Measurements from ENCODE around the gene PCGF1. TPM values are rescaled to one million over a fixed set of nuclear protein-coding genes. Genes with fewer than 3 reads are reported as not detected.

The PCGF1 gene
- total and polyA plus RNA-seq, 2 experiments from 2014 or later: 10.9 to 13.4 TPM

DNA sequence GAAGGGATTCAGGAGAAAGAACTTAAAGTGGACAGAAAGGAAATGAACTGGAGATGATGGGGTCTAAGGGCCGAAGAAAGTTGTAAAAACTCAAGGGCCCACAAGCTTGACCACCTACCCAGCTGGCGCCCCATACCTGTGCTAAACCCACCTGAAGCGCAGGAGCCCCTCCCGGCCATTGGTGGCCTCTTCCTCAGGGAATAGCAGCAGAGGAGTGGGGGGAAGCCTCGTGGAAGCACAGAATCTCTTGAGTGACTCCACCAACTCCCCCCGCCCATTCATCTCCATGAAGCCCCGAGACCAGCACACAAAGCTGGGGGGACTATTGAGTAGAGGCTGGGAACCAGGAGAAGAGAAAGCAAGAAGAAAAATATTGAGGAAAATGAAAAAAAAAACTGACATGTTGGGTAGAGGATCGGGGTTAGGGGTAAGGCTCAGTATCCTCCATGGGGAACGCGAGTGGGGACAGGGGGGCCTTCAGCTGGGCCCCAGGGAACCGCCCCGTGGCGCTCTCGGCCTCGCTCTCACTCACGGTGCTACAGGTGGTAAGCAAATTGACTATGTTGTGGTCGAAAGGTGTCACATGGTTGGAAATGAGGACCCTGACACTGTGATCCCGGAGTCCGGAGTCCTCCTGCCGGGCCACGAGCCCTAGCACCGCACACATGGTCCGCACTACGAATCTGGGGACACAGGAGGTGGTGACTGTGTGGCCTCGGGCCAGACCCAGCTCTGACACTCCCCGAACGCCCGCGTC is 21.3 kb upstream of the PCGF1 start:
- H3K4me1 ChIP-seq (ENCODE audit: insufficient read depth): peaks cover 7% of the 10 kb centered on the region; the same call in 1 of the 2 replicates
- Mint-ChIP-seq H3K27ac (peak overlapping the region; percentile 97), H3K27me3 (ENCODE audit: insufficient read depth, low read depth, poor library complexity) (peaks cover 18% of the 10 kb centered on the region), H3K4me3 (peak overlapping the region; percentile 100), H3K9me3 (no peaks in the 10 kb centered on the region), H3K36me3 (ENCODE audit: low read depth) (peaks cover 52% of the 10 kb centered on the region), H3K4me1 (peaks cover 19% of the 10 kb centered on the region)
- TF ChIP-seq, protein P1, sequence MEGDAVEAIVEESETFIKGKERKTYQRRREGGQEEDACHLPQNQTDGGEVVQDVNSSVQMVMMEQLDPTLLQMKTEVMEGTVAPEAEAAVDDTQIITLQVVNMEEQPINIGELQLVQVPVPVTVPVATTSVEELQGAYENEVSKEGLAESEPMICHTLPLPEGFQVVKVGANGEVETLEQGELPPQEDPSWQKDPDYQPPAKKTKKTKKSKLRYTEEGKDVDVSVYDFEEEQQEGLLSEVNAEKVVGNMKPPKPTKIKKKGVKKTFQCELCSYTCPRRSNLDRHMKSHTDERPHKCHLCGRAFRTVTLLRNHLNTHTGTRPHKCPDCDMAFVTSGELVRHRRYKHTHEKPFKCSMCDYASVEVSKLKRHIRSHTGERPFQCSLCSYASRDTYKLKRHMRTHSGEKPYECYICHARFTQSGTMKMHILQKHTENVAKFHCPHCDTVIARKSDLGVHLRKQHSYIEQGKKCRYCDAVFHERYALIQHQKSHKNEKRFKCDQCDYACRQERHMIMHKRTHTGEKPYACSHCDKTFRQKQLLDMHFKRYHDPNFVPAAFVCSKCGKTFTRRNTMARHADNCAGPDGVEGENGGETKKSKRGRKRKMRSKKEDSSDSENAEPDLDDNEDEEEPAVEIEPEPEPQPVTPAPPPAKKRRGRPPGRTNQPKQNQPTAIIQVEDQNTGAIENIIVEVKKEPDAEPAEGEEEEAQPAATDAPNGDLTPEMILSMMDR (conservative IDR thresholded peaks at IDR 0.05; ENCODE audit: low read depth in 2 of 2): 0 out of 4 replicates have a peak, but pooled peaks of 1 of the 2 experiments have one; percentile 6
- TF ChIP-seq ZNF331 (CRISPR knock-in tag; IDR thresholded peaks at IDR 0.05; ENCODE audit: low read depth): no peak
- H3K9me2 ChIP-seq (ENCODE audit: insufficient read depth): no peaks in the 10 kb centered on the region
- H3K4me2 ChIP-seq: peak overlapping the region; percentile 98
- DNase-seq (ENCODE audit: low spot score): no peak
- H3F3A ChIP-seq (replicated peaks; ENCODE audit: low read depth): 0 out of 2 replicates have a peak, but pooled peaks cover 12% of the 10 kb centered on the region
- no peaks in the 10 kb centered on the region for H3K27me3 ChIP-seq (ENCODE audit: insufficient read depth)
- peaks cover 18% of the 10 kb centered on the region for H3K79me2 ChIP-seq (replicated peaks; ENCODE audit: insufficient read depth)
- peak; percentile 6 for ATAC-seq
- peak overlapping the region; percentile 94; the same call in 1 of the 2 replicates for H2AFZ ChIP-seq
- H3K36me3 ChIP-seq (ENCODE audit: insufficient read depth): peaks cover 11% of the 10 kb centered on the region
- H3K4me3 ChIP-seq: peak overlapping the region; percentile 100
- H3K27ac ChIP-seq (ENCODE audit: low read depth): peak overlapping the region; percentile 83; the same call in 1 of the 2 replicates
- peaks cover 9% of the 10 kb centered on the region; the same call in 1 of the 2 replicates for H4K20me1 ChIP-seq (replicated peaks; ENCODE audit: insufficient read depth)

DNA sequence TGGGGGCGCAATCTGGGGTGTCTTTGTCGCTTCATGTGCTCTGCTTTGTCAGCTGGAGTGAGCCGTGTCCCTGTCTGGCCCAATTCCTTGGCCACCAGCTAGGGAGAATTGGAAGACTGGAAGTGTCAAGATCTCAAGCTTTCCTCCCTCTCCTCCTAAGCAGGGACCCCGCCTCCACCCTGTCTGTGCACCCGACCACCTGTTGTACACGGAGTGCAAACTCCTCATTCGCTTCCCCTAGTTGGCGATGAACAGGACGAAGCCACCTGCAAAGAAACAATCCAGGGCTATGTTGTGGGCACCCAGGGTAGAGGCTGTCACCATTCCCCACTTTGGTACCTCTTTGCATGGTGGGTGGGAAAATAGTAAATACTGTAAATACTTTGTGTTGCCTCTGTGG is 20.2 kb upstream of the PCGF1 start:
- H3F3A ChIP-seq (replicated peaks; ENCODE audit: low read depth): 0 out of 2 replicates have a peak, but pooled peaks cover 12% of the 10 kb centered on the region
- no peak overlapping the region for H2AFZ ChIP-seq
- Mint-ChIP-seq H3K36me3 (ENCODE audit: low read depth) (peaks cover 47% of the 10 kb centered on the region), H3K4me1 (peaks cover 19% of the 10 kb centered on the region), H3K27me3 (ENCODE audit: insufficient read depth, low read depth, poor library complexity) (peaks cover 23% of the 10 kb centered on the region), H3K9me3 (no peaks in the 10 kb centered on the region), H3K4me3 (peak overlapping the region; percentile 100), H3K27ac (no peak overlapping the region)
- H3K27me3 ChIP-seq (ENCODE audit: insufficient read depth): peaks cover 6% of the 10 kb centered on the region; the same call in 1 of the 2 replicates
- H3K4me1 ChIP-seq (ENCODE audit: insufficient read depth): peaks cover 7% of the 10 kb centered on the region; the same call in 1 of the 2 replicates
- H4K20me1 ChIP-seq (replicated peaks; ENCODE audit: insufficient read depth): peaks cover 9% of the 10 kb centered on the region; the same call in 1 of the 2 replicates
- H3K4me3 ChIP-seq: no peak overlapping the region; the same call in 1 of the 2 replicates
- H3K4me2 ChIP-seq: no peak overlapping the region
- ATAC-seq: no peak
- TF ChIP-seq ZNF331 (CRISPR knock-in tag; IDR thresholded peaks at IDR 0.05; ENCODE audit: low read depth) (no peak), EZH2 (IDR thresholded peaks at IDR 0.05; ENCODE audit: low read depth, unreplicated experiment) (no peak), JUNB (IDR thresholded peaks at IDR 0.05; ENCODE audit: unreplicated experiment) (no peak)
- TF ChIP-seq, protein P2, sequence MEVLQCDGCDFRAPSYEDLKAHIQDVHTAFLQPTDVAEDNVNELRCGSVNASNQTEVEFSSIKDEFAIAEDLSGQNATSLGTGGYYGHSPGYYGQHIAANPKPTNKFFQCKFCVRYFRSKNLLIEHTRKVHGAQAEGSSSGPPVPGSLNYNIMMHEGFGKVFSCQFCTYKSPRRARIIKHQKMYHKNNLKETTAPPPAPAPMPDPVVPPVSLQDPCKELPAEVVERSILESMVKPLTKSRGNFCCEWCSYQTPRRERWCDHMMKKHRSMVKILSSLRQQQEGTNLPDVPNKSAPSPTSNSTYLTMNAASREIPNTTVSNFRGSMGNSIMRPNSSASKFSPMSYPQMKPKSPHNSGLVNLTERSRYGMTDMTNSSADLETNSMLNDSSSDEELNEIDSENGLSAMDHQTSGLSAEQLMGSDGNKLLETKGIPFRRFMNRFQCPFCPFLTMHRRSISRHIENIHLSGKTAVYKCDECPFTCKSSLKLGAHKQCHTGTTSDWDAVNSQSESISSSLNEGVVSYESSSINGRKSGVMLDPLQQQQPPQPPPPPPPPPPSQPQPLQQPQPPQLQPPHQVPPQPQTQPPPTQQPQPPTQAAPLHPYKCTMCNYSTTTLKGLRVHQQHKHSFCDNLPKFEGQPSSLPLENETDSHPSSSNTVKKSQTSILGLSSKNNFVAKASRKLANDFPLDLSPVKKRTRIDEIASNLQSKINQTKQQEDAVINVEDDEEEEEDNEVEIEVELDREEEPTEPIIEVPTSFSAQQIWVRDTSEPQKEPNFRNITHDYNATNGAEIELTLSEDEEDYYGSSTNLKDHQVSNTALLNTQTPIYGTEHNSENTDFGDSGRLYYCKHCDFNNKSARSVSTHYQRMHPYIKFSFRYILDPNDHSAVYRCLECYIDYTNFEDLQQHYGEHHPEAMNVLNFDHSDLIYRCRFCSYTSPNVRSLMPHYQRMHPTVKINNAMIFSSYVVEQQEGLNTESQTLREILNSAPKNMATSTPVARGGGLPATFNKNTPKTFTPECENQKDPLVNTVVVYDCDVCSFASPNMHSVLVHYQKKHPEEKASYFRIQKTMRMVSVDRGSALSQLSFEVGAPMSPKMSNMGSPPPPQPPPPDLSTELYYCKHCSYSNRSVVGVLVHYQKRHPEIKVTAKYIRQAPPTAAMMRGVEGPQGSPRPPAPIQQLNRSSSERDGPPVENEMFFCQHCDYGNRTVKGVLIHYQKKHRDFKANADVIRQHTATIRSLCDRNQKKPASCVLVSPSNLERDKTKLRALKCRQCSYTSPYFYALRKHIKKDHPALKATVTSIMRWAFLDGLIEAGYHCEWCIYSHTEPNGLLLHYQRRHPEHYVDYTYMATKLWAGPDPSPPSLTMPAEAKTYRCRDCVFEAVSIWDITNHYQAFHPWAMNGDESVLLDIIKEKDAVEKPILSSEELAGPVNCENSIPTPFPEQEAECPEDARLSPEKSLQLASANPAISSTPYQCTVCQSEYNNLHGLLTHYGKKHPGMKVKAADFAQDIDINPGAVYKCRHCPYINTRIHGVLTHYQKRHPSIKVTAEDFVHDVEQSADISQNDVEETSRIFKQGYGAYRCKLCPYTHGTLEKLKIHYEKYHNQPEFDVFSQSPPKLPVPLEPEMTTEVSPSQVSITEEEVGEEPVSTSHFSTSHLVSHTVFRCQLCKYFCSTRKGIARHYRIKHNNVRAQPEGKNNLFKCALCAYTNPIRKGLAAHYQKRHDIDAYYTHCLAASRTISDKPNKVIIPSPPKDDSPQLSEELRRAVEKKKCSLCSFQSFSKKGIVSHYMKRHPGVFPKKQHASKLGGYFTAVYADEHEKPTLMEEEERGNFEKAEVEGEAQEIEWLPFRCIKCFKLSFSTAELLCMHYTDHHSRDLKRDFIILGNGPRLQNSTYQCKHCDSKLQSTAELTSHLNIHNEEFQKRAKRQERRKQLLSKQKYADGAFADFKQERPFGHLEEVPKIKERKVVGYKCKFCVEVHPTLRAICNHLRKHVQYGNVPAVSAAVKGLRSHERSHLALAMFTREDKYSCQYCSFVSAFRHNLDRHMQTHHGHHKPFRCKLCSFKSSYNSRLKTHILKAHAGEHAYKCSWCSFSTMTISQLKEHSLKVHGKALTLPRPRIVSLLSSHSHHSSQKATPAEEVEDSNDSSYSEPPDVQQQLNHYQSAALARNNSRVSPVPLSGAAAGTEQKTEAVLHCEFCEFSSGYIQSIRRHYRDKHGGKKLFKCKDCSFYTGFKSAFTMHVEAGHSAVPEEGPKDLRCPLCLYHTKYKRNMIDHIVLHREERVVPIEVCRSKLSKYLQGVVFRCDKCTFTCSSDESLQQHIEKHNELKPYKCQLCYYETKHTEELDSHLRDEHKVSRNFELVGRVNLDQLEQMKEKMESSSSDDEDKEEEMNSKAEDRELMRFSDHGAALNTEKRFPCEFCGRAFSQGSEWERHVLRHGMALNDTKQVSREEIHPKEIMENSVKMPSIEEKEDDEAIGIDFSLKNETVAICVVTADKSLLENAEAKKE (CRISPR knock-in tag; IDR thresholded peaks at IDR 0.05): no peak
- H3K27ac ChIP-seq (ENCODE audit: low read depth): no peak overlapping the region
- peaks cover 11% of the 10 kb centered on the region for H3K36me3 ChIP-seq (ENCODE audit: insufficient read depth)
- no peaks in the 10 kb centered on the region for H3K9me2 ChIP-seq (ENCODE audit: insufficient read depth)
- H3K79me2 ChIP-seq (replicated peaks; ENCODE audit: insufficient read depth): peaks cover 18% of the 10 kb centered on the region
- no peak for DNase-seq (ENCODE audit: low spot score)
